GM19468 (cell line): ENCODE results near the gene METTL4.
A peak's percentile ranks its signal among the peaks of the same experiment; 100 is the strongest.

Source experiments
- ATAC-seq: cut with Tn5 transposase; IDR thresholded peaks from one replicate; pipeline ENCODE4 v1.9.1; 2021; ENCODE audit warnings: mild to moderate bottlenecking, moderate library complexity, moderate number of reproducible peaks; ENCODE audit not compliant: unreplicated experiment; ENCODE audit errors: extremely low read depth

The METTL4 gene, protein sequence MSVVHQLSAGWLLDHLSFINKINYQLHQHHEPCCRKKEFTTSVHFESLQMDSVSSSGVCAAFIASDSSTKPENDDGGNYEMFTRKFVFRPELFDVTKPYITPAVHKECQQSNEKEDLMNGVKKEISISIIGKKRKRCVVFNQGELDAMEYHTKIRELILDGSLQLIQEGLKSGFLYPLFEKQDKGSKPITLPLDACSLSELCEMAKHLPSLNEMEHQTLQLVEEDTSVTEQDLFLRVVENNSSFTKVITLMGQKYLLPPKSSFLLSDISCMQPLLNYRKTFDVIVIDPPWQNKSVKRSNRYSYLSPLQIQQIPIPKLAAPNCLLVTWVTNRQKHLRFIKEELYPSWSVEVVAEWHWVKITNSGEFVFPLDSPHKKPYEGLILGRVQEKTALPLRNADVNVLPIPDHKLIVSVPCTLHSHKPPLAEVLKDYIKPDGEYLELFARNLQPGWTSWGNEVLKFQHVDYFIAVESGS

DNA sequence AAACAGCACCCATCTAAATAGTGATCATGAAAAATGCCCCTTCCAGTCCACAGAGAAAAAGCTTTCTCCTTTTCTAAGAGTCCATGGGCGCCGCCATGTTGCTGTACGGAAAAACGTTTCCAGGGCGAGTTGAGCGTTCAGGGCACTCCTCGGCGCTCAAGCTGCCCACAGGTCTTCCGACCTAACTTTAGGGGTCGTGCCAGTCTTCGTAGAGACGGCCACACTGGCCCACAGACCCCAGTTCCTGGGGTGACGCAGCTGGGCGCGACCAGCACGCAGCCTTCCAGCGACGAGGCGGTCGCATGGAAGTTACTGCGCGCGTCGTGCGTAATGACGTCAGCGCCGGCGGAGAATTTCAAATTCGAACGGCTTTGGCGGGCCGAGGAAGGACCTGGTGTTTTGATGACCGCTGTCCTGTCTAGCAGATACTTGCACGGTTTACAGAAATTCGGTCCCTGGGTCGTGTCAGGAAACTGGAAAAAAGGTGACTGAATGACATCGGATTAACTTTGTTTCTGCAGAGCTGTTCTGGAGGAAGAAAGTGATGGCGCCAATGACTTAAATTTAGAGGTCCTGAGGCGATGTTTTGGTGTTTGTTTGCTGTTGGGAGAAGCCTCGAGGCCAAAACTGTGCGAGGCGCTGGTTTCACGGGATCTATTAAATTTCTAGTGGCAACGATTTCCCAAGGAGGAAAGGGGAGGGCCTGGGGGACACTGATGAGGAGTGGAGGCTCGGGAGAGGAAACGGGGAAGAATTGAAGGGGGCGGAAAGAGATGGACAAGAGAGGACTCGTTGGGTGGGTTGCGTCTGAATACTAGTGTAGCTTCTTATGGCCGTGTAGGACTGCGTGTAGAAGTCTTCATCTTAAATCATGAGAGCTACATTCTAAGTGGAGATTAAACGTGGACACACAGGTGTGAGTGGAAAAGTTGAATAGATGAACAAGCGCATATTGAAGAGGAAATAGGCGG lies at the start of gene METTL4, which contains the start of gene NDC80:
METTL4 (minus strand) TSS at position 306 of the 971 bp plus-strand sequence. CDS start 4,289 bp downstream, outside the sequence.
NDC80 (plus strand) TSS at position 358 of the 971 bp plus-strand sequence. CDS start 1,429 bp downstream, outside the sequence.
- peak; percentile 45 for ATAC-seq

- no peak for ATAC-seq
These were observed 46.7 kb upstream of the METTL4 start for GRCh38 chr18:2618009-2618408.

GRCh38 chr18:2617401-2617998 lies 46.2 kb upstream of the METTL4 start:
- no peak for ATAC-seq

GRCh38 chr18:2612996-2613395 lies 41.7 kb upstream of the METTL4 start:
- no peak for ATAC-seq

DNA sequence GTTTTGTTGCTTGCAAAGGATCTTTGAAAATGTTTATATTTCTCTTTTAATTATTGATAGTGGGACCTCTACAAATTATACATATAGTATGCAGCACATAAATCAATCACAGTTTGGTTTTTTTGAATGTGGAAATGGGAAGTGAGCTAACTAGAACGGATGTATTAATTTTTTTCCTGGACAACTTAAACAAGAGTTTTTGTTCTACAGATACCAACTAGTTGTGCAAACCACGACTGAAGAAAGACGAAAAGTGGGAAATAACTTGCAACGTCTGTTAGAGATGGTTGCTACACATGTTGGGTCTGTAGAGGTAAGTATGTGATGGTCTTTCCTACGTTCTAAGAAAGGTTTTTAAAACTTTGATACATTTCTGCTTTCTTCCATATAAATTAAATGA lies 39.2 kb upstream of the METTL4 start:
- no peak for ATAC-seq

DNA sequence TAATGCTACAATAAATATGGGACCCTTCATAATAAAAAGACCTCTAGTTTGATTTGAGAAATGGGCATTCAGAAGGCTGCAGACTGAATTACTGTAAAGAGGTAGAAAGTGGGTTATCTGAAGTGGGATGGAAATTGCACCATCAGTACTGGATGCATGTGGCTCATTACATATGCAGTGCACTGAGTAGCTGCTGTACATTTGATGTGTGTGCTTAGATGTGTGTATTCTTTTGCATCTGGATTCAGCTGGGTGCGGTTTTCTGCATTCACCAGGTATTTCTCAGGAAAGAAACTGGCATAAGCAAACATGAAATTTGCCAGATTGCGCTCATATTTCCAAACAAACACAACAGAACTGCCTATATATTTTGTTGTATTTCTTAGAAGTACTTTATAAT lies 38.3 kb upstream of the METTL4 start:
- ATAC-seq, result no peak

DNA sequence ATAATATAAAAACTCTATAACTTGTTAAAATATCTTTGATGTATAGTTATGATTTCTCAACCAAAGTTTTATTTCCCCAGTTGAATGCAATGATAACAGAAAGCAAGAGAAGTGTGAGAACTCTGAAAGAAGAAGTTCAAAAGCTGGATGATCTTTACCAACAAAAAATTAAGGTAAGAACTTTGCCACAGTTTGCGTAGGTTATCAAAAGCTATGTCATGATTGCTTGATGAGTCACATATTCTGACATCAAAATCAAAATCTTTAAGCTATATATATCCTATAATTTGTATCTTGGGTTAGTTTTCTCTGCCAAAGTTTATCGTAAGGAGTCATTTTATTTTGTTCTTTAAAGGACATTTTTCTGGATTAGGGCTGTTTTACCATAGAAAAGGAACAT lies 35.0 kb upstream of the METTL4 start:
- ATAC-seq, result no peak

DNA sequence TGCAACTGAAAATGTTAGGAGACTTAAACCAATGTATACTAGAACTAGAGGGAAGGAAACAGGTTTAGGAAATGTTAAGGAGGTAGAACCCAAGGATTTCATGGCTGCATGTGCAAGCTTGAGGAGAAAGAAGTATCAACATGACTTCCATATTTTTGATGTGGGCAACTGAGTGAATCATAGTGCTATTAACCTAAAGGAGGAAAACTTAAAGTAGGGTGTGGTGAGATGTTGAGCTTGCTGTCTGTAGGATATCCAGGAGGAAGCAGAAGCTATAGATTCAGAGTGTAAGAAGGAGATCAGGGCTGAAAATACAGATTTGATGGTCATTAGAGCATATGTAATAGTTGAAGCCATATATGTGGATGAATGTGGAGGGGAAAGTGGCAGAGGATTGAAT lies 31.5 kb upstream of the METTL4 start:
- ATAC-seq, result no peak

DNA sequence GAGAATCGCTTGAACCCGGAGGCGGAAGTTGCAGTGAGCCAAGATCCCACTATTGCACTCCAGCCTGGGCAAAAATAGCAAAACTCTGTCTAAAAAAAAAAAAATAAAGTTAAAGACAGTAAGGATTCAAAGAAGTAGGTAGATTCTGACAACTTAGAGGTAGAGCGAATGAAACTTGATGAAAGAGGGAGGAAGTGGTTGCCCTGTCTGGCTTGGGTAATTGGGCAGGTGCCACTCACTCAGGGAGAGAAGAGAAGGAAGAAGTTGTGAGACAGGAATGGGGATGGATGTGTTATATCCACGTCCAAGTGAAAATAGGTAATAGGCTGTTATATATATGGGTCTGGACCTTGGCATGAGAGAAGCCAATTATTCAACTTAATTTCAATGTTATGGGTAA lies 26.3 kb upstream of the METTL4 start:
- no peak for ATAC-seq

DNA sequence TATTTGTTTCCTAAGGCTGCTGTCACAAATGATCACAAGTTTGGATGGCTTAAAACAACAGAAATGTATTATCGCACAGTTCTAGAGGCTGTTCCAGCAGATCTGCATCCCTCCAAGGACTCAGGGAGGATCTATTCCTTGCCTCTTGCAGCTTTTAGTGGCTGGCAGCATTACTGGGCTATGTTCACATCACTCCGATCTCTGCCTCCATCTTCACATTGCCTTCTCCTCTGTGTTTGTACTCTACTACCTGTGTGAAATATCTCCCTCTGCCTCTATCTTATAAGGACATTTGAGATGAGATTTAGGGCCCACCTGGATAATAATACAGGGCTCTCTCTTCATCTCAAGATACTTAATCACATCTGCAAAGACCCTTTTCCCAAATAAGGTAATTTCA lies 19.0 kb upstream of the METTL4 start:
- ATAC-seq, result no peak

DNA sequence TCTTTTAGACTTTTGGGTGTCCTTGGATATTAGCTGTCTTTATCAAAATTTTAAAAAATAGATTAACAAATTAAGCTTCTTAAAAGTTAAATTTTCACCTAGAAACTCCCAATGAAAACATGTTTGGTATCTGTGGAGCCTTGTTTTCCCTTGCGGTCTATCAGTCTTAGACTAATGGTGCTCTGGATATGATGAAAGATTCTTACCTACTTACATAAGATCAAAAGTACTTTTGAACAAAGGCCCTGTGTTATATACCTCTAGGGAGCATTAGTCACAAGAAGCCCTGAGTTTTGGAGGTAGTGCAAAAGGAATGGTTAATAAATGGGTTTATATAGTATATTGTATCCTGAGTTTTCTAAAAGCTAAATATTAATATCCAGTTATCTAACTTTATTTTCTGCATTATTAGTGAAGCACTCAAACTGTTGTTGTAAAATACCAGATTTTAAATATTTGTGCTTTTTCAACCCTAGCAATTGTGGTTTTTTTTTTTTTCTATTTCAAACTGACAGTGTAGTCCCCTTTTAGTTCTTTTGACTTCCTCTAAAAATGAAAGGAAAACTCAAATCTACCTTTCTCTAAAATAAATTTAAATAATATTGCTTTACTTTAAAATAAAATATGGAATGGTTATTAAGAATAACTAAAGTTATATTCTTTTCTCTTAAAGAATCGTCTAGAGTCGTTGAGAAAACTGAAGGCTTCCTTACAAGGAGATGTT lies 18.2 kb upstream of the METTL4 start:
- ATAC-seq, result no peak

- ATAC-seq, result no peak
These were observed 17.5 kb upstream of the METTL4 start for GRCh38 chr18:2588666-2589344.

- ATAC-seq, result no peak
These were observed 16.5 kb upstream of the METTL4 start for GRCh38 chr18:2587788-2588187.

GRCh38 chr18:2573408-2573807 lies 2.1 kb upstream of the METTL4 start:
- ATAC-seq, result no peak

GRCh38 chr18:2572892-2573291 lies 1.6 kb upstream of the METTL4 start:
- ATAC-seq, result no peak

GRCh38 chr18:2572171-2572569 lies 865 bp upstream of the METTL4 start:
- ATAC-seq, result no peak

DNA sequence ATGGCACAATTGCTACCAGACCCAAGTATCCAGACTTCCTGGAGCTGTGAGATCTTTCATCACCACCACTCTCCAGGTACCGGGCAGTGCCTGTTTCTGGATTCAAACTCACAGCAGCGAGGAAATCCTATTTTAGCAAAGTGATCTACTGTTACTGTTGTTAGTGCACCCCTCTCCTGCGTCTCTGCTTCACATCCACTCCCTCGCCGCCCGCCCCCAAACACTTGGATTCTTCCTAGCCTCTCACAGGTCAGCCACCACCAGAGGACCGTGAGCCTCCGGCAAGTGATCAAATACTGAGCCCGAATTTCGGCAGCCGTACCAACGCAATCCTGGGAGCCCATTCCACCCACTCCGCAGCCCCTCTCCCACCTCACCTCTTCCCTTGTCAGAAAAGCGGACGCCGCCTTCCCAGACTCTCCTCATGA lies 519 bp downstream of the METTL4 start:
- peak; percentile 3 for ATAC-seq

DNA sequence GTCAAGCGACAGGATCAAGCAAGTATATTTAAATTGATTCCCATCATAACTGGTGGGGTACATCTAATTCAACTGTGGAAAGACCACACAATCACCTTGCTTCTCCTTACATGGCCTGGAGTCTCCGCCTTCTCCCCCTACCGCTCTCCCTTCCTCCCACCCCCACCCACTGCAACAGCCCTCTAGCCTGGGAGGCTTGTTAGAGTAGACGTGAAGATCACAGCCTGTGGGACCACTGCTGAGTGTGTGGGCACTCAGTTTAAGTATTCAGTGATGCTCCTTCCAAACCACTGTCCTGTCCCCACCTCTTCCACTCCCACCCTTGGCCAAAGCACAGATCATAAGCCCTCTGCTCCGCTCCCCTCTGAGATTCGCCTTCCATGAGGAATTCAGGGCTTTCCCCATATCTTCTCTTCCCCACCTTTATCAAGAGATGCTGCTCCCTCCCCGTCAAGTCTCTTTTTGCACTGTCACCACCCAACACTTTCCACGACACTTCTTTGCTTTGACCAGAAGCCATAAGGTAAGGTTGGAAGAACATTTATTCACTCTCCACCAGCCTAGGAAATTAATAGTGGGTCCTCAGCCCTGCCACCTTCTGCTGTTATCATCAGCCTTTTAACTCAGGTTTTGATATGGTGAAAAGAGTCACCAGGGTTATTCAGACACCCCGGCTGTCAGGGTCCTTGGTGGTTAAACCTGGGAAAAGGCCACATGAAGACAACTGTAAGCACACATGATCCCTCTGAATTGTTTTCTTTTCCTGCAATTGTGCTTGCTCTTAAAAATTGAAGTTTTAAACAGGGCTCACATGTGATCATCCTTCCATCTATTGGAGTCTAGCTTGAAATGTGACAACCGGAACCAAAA lies 1.7 kb downstream of the METTL4 start:
- no peak for ATAC-seq
